IPS-18c (cell line): ENCODE measurements around the gene ABHD3.
"Not testable (repeated sequence)": the region's sequence is repeated elsewhere in the genome, so short reads cannot be mapped to it uniquely, and the experiment has no call there.

Source experiments
- H3K4me3 ChIP-seq: 2 replicates; pipeline ENCODE4 v1.7.0; 2013; ENCODE audit warnings: low read depth, mild to moderate bottlenecking, low read length, moderate library complexity; ENCODE audit not compliant: insufficient read depth
- H3K9me3 ChIP-seq: one replicate; pipeline ENCODE4 v1.6.1; 2013; ENCODE audit warnings: mild to moderate bottlenecking, low read length, moderate library complexity; ENCODE audit not compliant: control insufficient read depth, insufficient read depth

Gene ABHD3

GRCh38 chr18:21725201-21725600 lies 20.6 kb upstream of the ABHD3 start:
- Histone ChIP-seq H3K9me3 (no peaks in the 10 kb centered on the region), H3K4me3 (no peak overlapping the region)

GRCh38 chr18:21722687-21723086 lies 18.1 kb upstream of the ABHD3 start:
- no peak overlapping the region for H3K4me3 ChIP-seq
- no peaks in the 10 kb centered on the region for H3K9me3 ChIP-seq

- Histone ChIP-seq H3K4me3 (no peak overlapping the region), H3K9me3 (no peaks in the 10 kb centered on the region)
Observed at GRCh38 chr18:21714474-21714873, 9.9 kb upstream of the ABHD3 start.

- not testable (repeated sequence) for H3K9me3 ChIP-seq, H3K4me3 ChIP-seq
Observed at GRCh38 chr18:21707130-21707529, 2.6 kb upstream of the ABHD3 start.

- Histone ChIP-seq H3K9me3 (peaks cover 3% of the 10 kb centered on the region), H3K4me3 (no peak overlapping the region)
Observed at GRCh38 chr18:21706386-21706865, 1.9 kb upstream of the ABHD3 start.

- peak overlapping the region; percentile 91 for H3K4me3 ChIP-seq
- peaks cover 3% of the 10 kb centered on the region for H3K9me3 ChIP-seq
Observed at GRCh38 chr18:21703241-21703820, 1.2 kb downstream of the ABHD3 start.

GRCh38 chr18:21702602-21703001 lies 2.0 kb downstream of the ABHD3 start:
- Histone ChIP-seq H3K4me3 (no peak overlapping the region), H3K9me3 (peaks cover 3% of the 10 kb centered on the region)

- peaks cover 3% of the 10 kb centered on the region for H3K9me3 ChIP-seq
- no peak overlapping the region for H3K4me3 ChIP-seq
Observed at GRCh38 chr18:21701621-21702020, 3.0 kb downstream of the ABHD3 start.

- Histone ChIP-seq H3K9me3 (no peaks in the 10 kb centered on the region), H3K4me3 (no peak overlapping the region)
Observed at GRCh38 chr18:21700528-21701075, 4.0 kb downstream of the ABHD3 start.

GRCh38 chr18:21693322-21693721 lies 11.3 kb downstream of the ABHD3 start:
- Histone ChIP-seq H3K4me3 (no peak overlapping the region), H3K9me3 (no peaks in the 10 kb centered on the region)

- Histone ChIP-seq H3K4me3 (no peak overlapping the region), H3K9me3 (no peaks in the 10 kb centered on the region)
Observed at GRCh38 chr18:21689736-21690135, 14.8 kb downstream of the ABHD3 start.

GRCh38 chr18:21686282-21687105 lies 18.1 kb downstream of the ABHD3 start:
- Histone ChIP-seq H3K4me3 (no peak overlapping the region), H3K9me3 (no peaks in the 10 kb centered on the region)

GRCh38 chr18:21685556-21685981 lies 19.0 kb downstream of the ABHD3 start:
- not testable (repeated sequence) for H3K9me3 ChIP-seq, H3K4me3 ChIP-seq

- Histone ChIP-seq H3K9me3 (no peaks in the 10 kb centered on the region), H3K4me3 (no peak overlapping the region)
Observed at GRCh38 chr18:21684731-21685130, 19.8 kb downstream of the ABHD3 start.

GRCh38 chr18:21682371-21683051 lies 22.1 kb downstream of the ABHD3 start:
- H3K9me3 ChIP-seq, result no peaks in the 10 kb centered on the region
- 0 out of 2 replicates have a peak overlapping the region, but pooled peaks have one; percentile 10 for H3K4me3 ChIP-seq

- Histone ChIP-seq H3K4me3 (no peak overlapping the region), H3K9me3 (no peaks in the 10 kb centered on the region)
Observed at GRCh38 chr18:21680161-21680560, 24.4 kb downstream of the ABHD3 start.

- H3K4me3 ChIP-seq, result no peak overlapping the region
- H3K9me3 ChIP-seq, result no peaks in the 10 kb centered on the region
Observed at GRCh38 chr18:21678859-21679258, 25.7 kb downstream of the ABHD3 start.

GRCh38 chr18:21675354-21675753 lies 29.2 kb downstream of the ABHD3 start:
- not testable (repeated sequence) for H3K4me3 ChIP-seq, H3K9me3 ChIP-seq
